ENCODE data around the gene MYRFL.

The MYRFL gene

DNA sequence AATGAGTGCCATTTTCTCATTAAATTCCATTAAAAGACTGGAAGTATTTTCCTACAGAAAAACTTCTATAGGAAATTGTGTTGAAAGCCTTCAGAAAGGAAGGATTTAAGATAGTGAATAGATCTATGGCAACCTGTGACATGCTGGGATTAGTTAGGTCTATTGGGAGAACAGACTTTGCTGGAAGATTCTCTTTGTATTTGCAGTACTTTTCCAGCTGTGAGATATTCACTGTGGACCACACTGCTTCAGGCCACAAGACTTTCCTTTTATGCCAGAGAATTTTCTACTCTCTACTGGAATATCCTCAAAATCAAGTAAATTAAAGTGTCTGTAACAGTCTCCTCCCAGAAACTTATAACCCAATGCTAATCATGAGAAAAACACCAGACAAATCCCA, 136.2 kb downstream of the MYRFL start:
- no peaks in the 10 kb centered on the region for H3K36me3 ChIP-seq (replicated peaks; ENCODE audit: low read depth, low read length)
- peaks cover 5% of the 10 kb centered on the region for H3K4me1 ChIP-seq (ENCODE audit: low read length)
- TF ChIP-seq EZH2phosphoT487 (IDR thresholded peaks at IDR 0.05; ENCODE audit: low read depth) = no peak
- TF ChIP-seq CTCF (IDR thresholded peaks at IDR 0.05; ENCODE audit: low read depth, low read length) = no peak
- no peak overlapping the region for H2AFZ ChIP-seq (ENCODE audit: low read depth, low read length)
- H3K9me3 ChIP-seq (ENCODE audit: insufficient read depth, low read length) = no peaks in the 10 kb centered on the region
- no peak overlapping the region for H3K4me2 ChIP-seq (ENCODE audit: low read length)
- H3K9ac ChIP-seq (ENCODE audit: low read length) = no peak overlapping the region
- H4K20me1 ChIP-seq (ENCODE audit: insufficient read depth, low read length) = no peaks in the 10 kb centered on the region
- no peak overlapping the region for H3K27ac ChIP-seq (ENCODE audit: low read length)
- H3K27me3 ChIP-seq (ENCODE audit: low read depth, low read length) = no peaks in the 10 kb centered on the region
- H3K79me2 ChIP-seq (ENCODE audit: low read length) = no peaks in the 10 kb centered on the region
- no peak overlapping the region for H3K4me3 ChIP-seq (ENCODE audit: low read length)

GRCh38 chr12:69966409-69966808, 141.4 kb downstream of the MYRFL start:
- Histone ChIP-seq H2AFZ (ENCODE audit: low read depth, low read length) (no peak overlapping the region), H3K4me1 (ENCODE audit: low read length) (peaks cover 7% of the 10 kb centered on the region), H3K27me3 (ENCODE audit: low read depth, low read length) (no peaks in the 10 kb centered on the region), H3K4me2 (ENCODE audit: low read length) (no peak overlapping the region), H4K20me1 (ENCODE audit: insufficient read depth, low read length) (no peaks in the 10 kb centered on the region), H3K9me3 (ENCODE audit: insufficient read depth, low read length) (no peaks in the 10 kb centered on the region), H3K27ac (ENCODE audit: low read length) (no peak overlapping the region), H3K4me3 (ENCODE audit: low read length) (no peak overlapping the region), H3K9ac (ENCODE audit: low read length) (no peak overlapping the region), H3K79me2 (ENCODE audit: low read length) (no peaks in the 10 kb centered on the region), H3K36me3 (replicated peaks; ENCODE audit: low read depth, low read length) (no peaks in the 10 kb centered on the region)
- TF ChIP-seq EZH2phosphoT487 (IDR thresholded peaks at IDR 0.05; ENCODE audit: low read depth) (no peak), CTCF (IDR thresholded peaks at IDR 0.05; ENCODE audit: low read depth, low read length) (no peak)

- no peak overlapping the region for H2AFZ ChIP-seq (ENCODE audit: low read depth, low read length)
- H3K4me1 ChIP-seq (ENCODE audit: low read length) = peaks cover 7% of the 10 kb centered on the region
- H3K79me2 ChIP-seq (ENCODE audit: low read length) = no peaks in the 10 kb centered on the region
- no peaks in the 10 kb centered on the region for H4K20me1 ChIP-seq (ENCODE audit: insufficient read depth, low read length)
- H3K9me3 ChIP-seq (ENCODE audit: insufficient read depth, low read length) = no peaks in the 10 kb centered on the region
- H3K4me2 ChIP-seq (ENCODE audit: low read length) = no peak overlapping the region
- no peak for TF ChIP-seq EZH2phosphoT487 (IDR thresholded peaks at IDR 0.05; ENCODE audit: low read depth)
- no peaks in the 10 kb centered on the region for H3K36me3 ChIP-seq (replicated peaks; ENCODE audit: low read depth, low read length)
- H3K27ac ChIP-seq (ENCODE audit: low read length) = no peak overlapping the region
- H3K27me3 ChIP-seq (ENCODE audit: low read depth, low read length) = no peaks in the 10 kb centered on the region
- H3K4me3 ChIP-seq (ENCODE audit: low read length) = no peak overlapping the region
- H3K9ac ChIP-seq (ENCODE audit: low read length) = no peak overlapping the region
These were observed 141.8 kb downstream of the MYRFL start for GRCh38 chr12:69966839-69967238.

GRCh38 chr12:69969011-69969410, 144.0 kb downstream of the MYRFL start:
- no peaks in the 10 kb centered on the region for H3K9me3 ChIP-seq (ENCODE audit: insufficient read depth, low read length)
- no peaks in the 10 kb centered on the region for H3K79me2 ChIP-seq (ENCODE audit: low read length)
- H3K4me2 ChIP-seq (ENCODE audit: low read length) = no peak overlapping the region
- H3K4me1 ChIP-seq (ENCODE audit: low read length) = peaks cover 7% of the 10 kb centered on the region
- no peaks in the 10 kb centered on the region for H3K36me3 ChIP-seq (replicated peaks; ENCODE audit: low read depth, low read length)
- no peak overlapping the region for H2AFZ ChIP-seq (ENCODE audit: low read depth, low read length)
- TF ChIP-seq EZH2phosphoT487 (IDR thresholded peaks at IDR 0.05; ENCODE audit: low read depth) (no peak), CTCF (IDR thresholded peaks at IDR 0.05; ENCODE audit: low read depth, low read length) (no peak)
- H3K4me3 ChIP-seq (ENCODE audit: low read length) = no peak overlapping the region
- no peak overlapping the region for H3K9ac ChIP-seq (ENCODE audit: low read length)
- H3K27me3 ChIP-seq (ENCODE audit: low read depth, low read length) = no peaks in the 10 kb centered on the region
- H3K27ac ChIP-seq (ENCODE audit: low read length) = no peak overlapping the region
- H4K20me1 ChIP-seq (ENCODE audit: insufficient read depth, low read length) = no peaks in the 10 kb centered on the region

GRCh38 chr12:69972136-69972535, 147.1 kb downstream of the MYRFL start:
- Histone ChIP-seq H3K9me3 (ENCODE audit: insufficient read depth, low read length) (no peaks in the 10 kb centered on the region), H3K4me1 (ENCODE audit: low read length) (no peaks in the 10 kb centered on the region), H3K4me2 (ENCODE audit: low read length) (no peak overlapping the region), H3K27ac (ENCODE audit: low read length) (no peak overlapping the region), H3K79me2 (ENCODE audit: low read length) (no peaks in the 10 kb centered on the region), H2AFZ (ENCODE audit: low read depth, low read length) (no peak overlapping the region), H4K20me1 (ENCODE audit: insufficient read depth, low read length) (no peaks in the 10 kb centered on the region), H3K36me3 (replicated peaks; ENCODE audit: low read depth, low read length) (no peaks in the 10 kb centered on the region), H3K9ac (ENCODE audit: low read length) (no peak overlapping the region), H3K27me3 (ENCODE audit: low read depth, low read length) (no peaks in the 10 kb centered on the region), H3K4me3 (ENCODE audit: low read length) (no peak overlapping the region)
- TF ChIP-seq CTCF (IDR thresholded peaks at IDR 0.05; ENCODE audit: low read depth, low read length) = no peak
- TF ChIP-seq EZH2phosphoT487 (IDR thresholded peaks at IDR 0.05; ENCODE audit: low read depth) = no peak

All from OCI-LY3 (cell line).